Osteocyte (in vitro differentiated cells): ENCODE data around the gene PI4KB. TPM values are rescaled to one million over a fixed set of nuclear protein-coding genes. Genes with fewer than 3 reads are reported as not detected.

Experiments used
- DNase-seq: peaks from one replicate; pipeline ENCODE4 v3.0.0; 2021; ENCODE audit warnings: mixed read lengths; ENCODE audit not compliant: unreplicated experiment; ENCODE audit errors: extremely low spot score
- H3K27ac Mint-ChIP-seq: one replicate; pipeline ENCODE4 v1.8.0; 2021; ENCODE audit warnings: mild to moderate bottlenecking, mixed read lengths; ENCODE audit not compliant: unreplicated experiment
- H3K27me3 Mint-ChIP-seq: one replicate; pipeline ENCODE4 v1.8.0; 2021; ENCODE audit warnings: mixed read lengths; ENCODE audit not compliant: unreplicated experiment
- H3K36me3 Mint-ChIP-seq: one replicate; pipeline ENCODE4 v1.8.0; 2021; ENCODE audit warnings: mixed read lengths; ENCODE audit not compliant: unreplicated experiment
- H3K4me1 Mint-ChIP-seq: one replicate; pipeline ENCODE4 v1.8.0; 2021; ENCODE audit warnings: mixed read lengths; ENCODE audit not compliant: unreplicated experiment
- H3K4me3 Mint-ChIP-seq: one replicate; pipeline ENCODE4 v1.8.0; 2021; ENCODE audit warnings: mild to moderate bottlenecking, moderate library complexity, mixed read lengths; ENCODE audit not compliant: unreplicated experiment
- H3K9me3 Mint-ChIP-seq: one replicate; pipeline ENCODE4 v1.8.0; 2021; ENCODE audit warnings: mixed read lengths; ENCODE audit not compliant: unreplicated experiment
- total RNA-seq: library from RNA; stranded (reverse); gene quantifications from 2 replicates; pipeline ENCODE4 v1.2.1, GENCODE V29; 2021
- TF ChIP-seq, protein P1 (sequence below): fragments of 200-600 bp; sonication (generic); IDR thresholded peaks from 2 replicates; pipeline ENCODE4 v1.5.0; 2021; ENCODE audit warnings: antibody characterized with exemption, mild to moderate bottlenecking, moderate library complexity

Gene PI4KB
- total RNA-seq, 1 donor from 2014 or later = 74.1 TPM

DNA sequence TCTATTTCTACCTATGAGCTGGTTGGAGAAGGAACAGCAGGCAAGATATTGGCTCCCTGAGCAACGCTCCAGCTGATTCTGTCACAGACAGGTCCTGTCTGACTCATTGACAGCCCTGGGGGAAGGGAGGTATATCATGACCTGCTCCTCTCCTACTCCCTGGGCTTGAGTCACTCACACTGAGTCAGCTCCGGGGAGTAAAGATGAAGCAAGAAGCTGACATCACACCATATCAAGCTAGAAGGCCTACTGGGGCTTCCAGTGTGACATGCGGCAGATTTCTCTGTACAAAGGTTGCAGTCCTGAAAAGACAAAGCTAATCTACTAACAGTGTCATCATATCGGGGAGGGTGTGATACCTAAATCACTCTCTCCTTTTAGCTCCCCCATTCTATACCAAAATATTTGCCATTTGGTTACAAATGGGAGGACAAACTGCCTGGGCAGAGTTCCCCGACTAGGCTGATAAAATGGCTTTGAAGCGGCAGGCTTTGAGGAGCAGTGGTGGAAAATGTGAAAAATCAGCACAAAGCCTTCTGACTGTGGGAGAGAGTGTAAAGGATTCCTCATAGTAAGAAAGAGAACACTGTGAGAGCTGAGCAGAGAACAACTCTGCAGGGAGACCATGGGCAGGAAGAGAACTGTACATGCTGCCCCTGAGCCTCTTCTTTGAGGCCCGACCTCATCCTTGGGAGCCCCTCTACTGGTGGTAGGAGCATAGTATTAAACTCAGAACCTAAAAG, 15.5 kb downstream of the PI4KB start:
- peaks cover 59% of the 10 kb centered on the region for H3K4me1 Mint-ChIP-seq
- no peak for DNase-seq
- TF ChIP-seq, protein P1, sequence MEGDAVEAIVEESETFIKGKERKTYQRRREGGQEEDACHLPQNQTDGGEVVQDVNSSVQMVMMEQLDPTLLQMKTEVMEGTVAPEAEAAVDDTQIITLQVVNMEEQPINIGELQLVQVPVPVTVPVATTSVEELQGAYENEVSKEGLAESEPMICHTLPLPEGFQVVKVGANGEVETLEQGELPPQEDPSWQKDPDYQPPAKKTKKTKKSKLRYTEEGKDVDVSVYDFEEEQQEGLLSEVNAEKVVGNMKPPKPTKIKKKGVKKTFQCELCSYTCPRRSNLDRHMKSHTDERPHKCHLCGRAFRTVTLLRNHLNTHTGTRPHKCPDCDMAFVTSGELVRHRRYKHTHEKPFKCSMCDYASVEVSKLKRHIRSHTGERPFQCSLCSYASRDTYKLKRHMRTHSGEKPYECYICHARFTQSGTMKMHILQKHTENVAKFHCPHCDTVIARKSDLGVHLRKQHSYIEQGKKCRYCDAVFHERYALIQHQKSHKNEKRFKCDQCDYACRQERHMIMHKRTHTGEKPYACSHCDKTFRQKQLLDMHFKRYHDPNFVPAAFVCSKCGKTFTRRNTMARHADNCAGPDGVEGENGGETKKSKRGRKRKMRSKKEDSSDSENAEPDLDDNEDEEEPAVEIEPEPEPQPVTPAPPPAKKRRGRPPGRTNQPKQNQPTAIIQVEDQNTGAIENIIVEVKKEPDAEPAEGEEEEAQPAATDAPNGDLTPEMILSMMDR = no peak
- H3K27ac Mint-ChIP-seq = peak overlapping the region; percentile 89
- H3K36me3 Mint-ChIP-seq = peaks cover 45% of the 10 kb centered on the region
- H3K27me3 Mint-ChIP-seq = no peaks in the 10 kb centered on the region
- H3K9me3 Mint-ChIP-seq = no peaks in the 10 kb centered on the region
- H3K4me3 Mint-ChIP-seq = no peak overlapping the region

DNA sequence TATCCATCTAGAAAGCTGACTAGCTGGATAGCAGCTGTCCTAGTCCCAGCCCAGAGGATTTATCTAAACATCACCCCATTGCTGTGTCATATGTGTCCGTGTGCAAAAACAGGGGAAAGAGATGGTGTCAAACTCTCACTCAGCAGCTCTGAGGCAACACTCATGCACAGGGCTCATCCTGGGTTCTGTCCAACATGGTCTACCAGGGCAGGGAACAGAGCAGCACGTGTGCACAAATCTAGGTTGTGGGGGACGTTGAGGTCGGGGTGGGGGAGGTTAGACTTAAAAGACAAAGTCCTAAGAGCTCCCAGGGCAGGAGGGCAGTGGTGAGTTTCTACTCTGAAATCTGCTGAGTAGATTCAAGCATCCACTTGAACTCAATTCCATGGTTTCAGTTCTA, 16.2 kb downstream of the PI4KB start:
- H3K27me3 Mint-ChIP-seq = no peaks in the 10 kb centered on the region
- H3K4me1 Mint-ChIP-seq = peaks cover 59% of the 10 kb centered on the region
- H3K36me3 Mint-ChIP-seq = peaks cover 44% of the 10 kb centered on the region
- no peak overlapping the region for H3K4me3 Mint-ChIP-seq
- DNase-seq = no peak
- no peaks in the 10 kb centered on the region for H3K9me3 Mint-ChIP-seq
- TF ChIP-seq, protein P1 = no peak
- peak overlapping the region; percentile 89 for H3K27ac Mint-ChIP-seq

DNA sequence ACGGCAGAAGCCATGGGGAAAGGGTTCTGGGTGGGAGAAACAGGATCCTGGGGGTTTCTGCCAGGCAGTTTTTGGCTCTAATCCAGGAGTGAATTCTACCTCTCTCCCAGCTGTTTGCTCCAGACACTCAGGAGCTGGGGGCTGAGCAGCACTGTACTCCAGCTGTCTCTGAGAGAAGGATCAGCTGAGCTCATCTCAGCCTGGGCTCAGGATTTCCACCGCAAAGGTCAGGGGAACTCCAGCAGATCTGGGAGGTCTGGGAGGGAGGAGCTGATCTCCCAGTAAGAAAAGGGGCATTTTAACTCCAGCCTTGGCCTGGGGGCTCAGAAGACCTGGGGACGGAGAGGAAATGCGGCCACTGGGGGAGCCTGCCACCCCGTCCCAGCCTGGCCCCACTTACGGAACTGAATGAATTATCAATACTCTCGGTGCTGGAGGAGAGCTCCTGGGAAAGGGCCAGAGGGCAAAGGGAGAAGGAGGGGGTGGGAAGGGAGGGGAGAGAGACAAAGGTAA, 17.3 kb downstream of the PI4KB start:
- Mint-ChIP-seq H3K27ac (peak overlapping the region; percentile 87), H3K9me3 (no peaks in the 10 kb centered on the region), H3K4me1 (peaks cover 59% of the 10 kb centered on the region), H3K27me3 (no peaks in the 10 kb centered on the region), H3K36me3 (peaks cover 45% of the 10 kb centered on the region), H3K4me3 (peak overlapping the region; percentile 9)
- DNase-seq = no peak
- TF ChIP-seq, protein P1 = no peak

DNA sequence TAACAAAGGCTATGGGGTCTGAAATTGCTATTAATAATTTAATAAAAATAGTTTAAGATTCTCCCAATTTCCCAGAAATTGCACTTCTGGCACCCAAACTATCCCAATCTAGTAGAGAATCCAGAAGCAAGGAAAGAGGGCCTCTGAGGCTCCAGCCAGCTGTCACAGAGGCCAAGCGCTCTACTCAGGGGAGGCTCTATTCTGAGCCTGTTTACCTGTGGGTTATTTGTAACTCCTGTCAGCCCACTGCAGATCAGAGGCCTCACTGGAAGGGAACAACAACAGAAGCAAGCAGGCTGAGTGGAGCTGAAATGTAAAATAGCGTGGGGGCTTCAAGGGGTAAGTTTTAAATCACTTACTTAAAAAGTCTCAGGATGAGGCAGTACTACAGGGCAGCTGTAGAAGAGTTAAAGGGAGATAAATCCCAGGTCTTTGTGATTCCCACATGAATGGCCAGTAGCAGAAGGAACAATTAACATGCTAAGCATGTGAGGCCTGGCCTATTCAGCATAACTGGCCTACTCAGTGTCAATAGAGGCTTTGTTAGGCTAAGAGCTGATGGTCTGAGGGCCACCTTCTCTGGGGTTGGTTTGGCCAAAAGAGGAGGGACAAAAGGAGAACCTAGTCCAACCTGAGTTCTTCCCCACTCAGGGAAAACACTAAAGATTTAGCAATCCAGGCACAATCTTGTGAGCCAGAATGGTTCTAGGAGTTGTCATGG, 32.3 kb downstream of the PI4KB start:
- H3K9me3 Mint-ChIP-seq = no peaks in the 10 kb centered on the region
- no peak overlapping the region for H3K27ac Mint-ChIP-seq
- TF ChIP-seq, protein P1 = no peak
- H3K27me3 Mint-ChIP-seq = no peaks in the 10 kb centered on the region
- no peak for DNase-seq
- H3K4me1 Mint-ChIP-seq = no peaks in the 10 kb centered on the region
- H3K36me3 Mint-ChIP-seq = peaks cover 44% of the 10 kb centered on the region
- H3K4me3 Mint-ChIP-seq = no peak overlapping the region

DNA sequence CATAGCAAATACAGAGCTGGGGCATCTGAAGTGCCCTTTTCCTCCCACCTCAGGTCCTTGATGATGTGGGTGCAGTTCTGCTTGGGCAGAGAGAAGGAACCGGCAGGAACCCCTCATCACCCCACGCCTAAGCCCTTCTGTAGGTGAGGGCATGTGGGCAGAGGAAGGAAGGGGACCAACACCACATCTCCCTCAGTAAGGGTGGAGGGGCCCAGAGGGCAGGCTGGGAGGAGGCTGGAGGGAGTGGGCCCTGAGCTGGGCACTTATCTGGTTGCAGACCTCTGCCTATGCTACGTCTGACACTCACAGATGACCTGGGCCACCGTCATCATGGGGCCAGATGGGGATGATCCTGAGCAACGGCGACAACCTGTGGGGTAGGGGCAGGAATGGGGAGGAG, 34.1 kb downstream of the PI4KB start:
- peaks cover 36% of the 10 kb centered on the region for H3K36me3 Mint-ChIP-seq
- no peaks in the 10 kb centered on the region for H3K4me1 Mint-ChIP-seq
- DNase-seq = no peak

More for the DNA sequence above, 34.1 kb downstream of the PI4KB start:
- H3K4me3 Mint-ChIP-seq = no peak overlapping the region
- no peak overlapping the region for H3K27ac Mint-ChIP-seq
- no peaks in the 10 kb centered on the region for H3K9me3 Mint-ChIP-seq
- TF ChIP-seq, protein P1 = no peak
- H3K27me3 Mint-ChIP-seq = no peaks in the 10 kb centered on the region
